ENCODE data around the gene CEP131. TPM values are rescaled to one million over a fixed set of nuclear protein-coding genes. Genes with fewer than 3 reads are reported as not detected.

The CEP131 gene
- total and polyA plus RNA-seq, 2 of the 4 experiments (the other 2 are of a cell fraction) = 4.8 to 9.6 TPM

DNA sequence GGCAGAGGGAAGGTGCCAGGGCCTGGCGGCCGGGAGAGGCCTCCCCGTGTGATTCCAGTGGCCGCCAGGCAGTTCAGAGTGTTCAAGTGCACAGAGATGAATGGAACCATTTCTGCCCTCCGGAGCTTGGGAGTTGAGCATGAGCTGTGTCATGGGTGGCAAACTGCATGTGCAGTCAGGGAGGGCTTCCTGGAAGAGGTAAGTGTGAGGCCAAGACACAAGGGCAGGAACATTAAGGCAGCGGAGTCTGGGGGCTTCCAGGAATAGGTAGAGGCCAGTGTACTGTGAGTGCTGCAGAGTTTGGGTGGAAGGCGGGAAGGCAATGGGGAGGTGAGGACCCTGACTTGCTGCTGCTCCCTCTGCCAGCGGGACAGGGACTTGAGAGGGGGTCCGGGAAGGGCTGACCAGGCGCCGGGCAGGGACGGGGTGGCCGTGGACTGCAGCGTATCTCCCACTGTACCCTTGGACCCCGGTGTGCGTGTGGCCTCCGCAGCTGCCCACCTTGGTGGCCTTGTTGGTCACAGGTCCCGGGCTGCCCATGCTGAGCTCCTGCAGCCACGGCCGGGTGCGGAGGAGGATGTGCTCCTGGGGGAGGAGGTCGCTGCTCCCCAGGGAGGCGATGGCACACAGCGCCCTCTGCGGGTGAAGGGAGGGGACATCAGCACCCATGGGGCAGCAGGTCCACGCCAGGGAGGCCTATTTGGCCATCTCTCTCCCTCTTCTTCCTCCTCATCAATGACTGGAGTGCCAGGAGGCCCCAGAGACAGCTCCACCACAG is 7.5 kb upstream of the CEP131 start:
- Histone ChIP-seq H4K20me1 (ENCODE audit: insufficient read depth, low read length) (peaks cover 18% of the 10 kb centered on the region), H3K14ac (replicated peaks; ENCODE audit: low read depth, low read length) (no peak overlapping the region), H3K9me1 (ENCODE audit: insufficient read depth, low read length) (no peaks in the 10 kb centered on the region), H3K18ac (ENCODE audit: low read depth, low read length) (no peak overlapping the region), H4K5ac (ENCODE audit: low read depth, low read length) (no peak overlapping the region), H3K9me3 (ENCODE audit: control insufficient read depth, insufficient read depth, low read length) (peaks cover 3% of the 10 kb centered on the region; the same call in 1 of the 2 replicates), H3K4ac (ENCODE audit: low read depth, low read length) (no peak overlapping the region), H2BK20ac (ENCODE audit: low read depth, low read length) (no peak overlapping the region), H2BK120ac (ENCODE audit: low read depth, low read length) (no peak overlapping the region), H3K36me3 (ENCODE audit: control insufficient read depth, insufficient read depth, low read length) (peaks cover 39% of the 10 kb centered on the region), H3K27ac (ENCODE audit: insufficient read depth, low read length) (no peak overlapping the region), H3K9ac (ENCODE audit: low read depth, low read length) (no peak overlapping the region), H2AK9ac (replicated peaks; ENCODE audit: low read depth, low read length, poor library complexity) (no peak overlapping the region), H2AFZ (replicated peaks; ENCODE audit: low read length, poor library complexity) (peak overlapping the region; percentile 33), H3K4me3 (ENCODE audit: insufficient read depth, low read depth, low read length) (no peak overlapping the region), H3K79me1 (ENCODE audit: low read depth in 1 of 2, low read length in 2 of 2) (peaks cover 4 to 20% of the 10 kb centered on the region in 2 experiments; a peak in 3 of 4 replicates), H2AK5ac (ENCODE audit: low read depth, low read length) (no peak overlapping the region), H4K8ac (ENCODE audit: low read depth in 2 of 2, low read length in 2 of 2) (no peak overlapping the region), H3K27me3 (ENCODE audit: control insufficient read depth, insufficient read depth, low read length) (no peaks in the 10 kb centered on the region), H3K4me2 (ENCODE audit: low read depth, low read length) (no peak overlapping the region), H3K4me1 (ENCODE audit: control insufficient read depth, insufficient read depth, low read length) (peaks cover 2% of the 10 kb centered on the region; the same call in 1 of the 2 replicates), H2BK5ac (ENCODE audit: low read depth, low read length, poor library complexity, severe bottlenecking) (no peak overlapping the region), H3K56ac (ENCODE audit: extremely low read depth, insufficient read depth, low read length) (no peak overlapping the region), H4K91ac (ENCODE audit: insufficient read depth, low read depth, low read length) (no peak overlapping the region), H3K23ac (ENCODE audit: low read depth, low read length) (no peak overlapping the region), H2BK15ac (ENCODE audit: low read depth, low read length) (no peak overlapping the region)
- intact Hi-C loops (cut with micrococcal nuclease) (no loop called here), in situ Hi-C loops (cut with MboI; ENCODE audit: low sequenced_read_pairs) (no loop called here), dilution Hi-C loops (cut with HindIII; ENCODE audit: low sequenced_read_pairs, unreplicated experiment) (no loop called here)
- no peak for DNase-seq
- no peak for ATAC-seq (ENCODE audit: low read depth)
- WGBS, 2 experiments (ENCODE audit: extremely low coverage in 2 of 2, insufficient read length in 1 of 2) = 97% methylated on average over 13 of the region's 26 CpGs; no CpG with 5 or more reads in 1 of the 2 experiments
- POLR2A ChIA-PET (ENCODE audit: unreplicated experiment) = no interaction called here
- no peak for TF ChIP-seq CHD1 (IDR thresholded peaks at IDR 0.05; ENCODE audit: low read depth, low read length)
- peak; percentile 36; the same call in 1 of the 2 replicates for TF ChIP-seq RAD21 (IDR thresholded peaks at IDR 0.05; ENCODE audit: low read length)
- TF ChIP-seq NFE2L2 (IDR thresholded peaks at IDR 0.05; ENCODE audit: low read depth, low read length) = no peak
- TF ChIP-seq, protein P1, sequence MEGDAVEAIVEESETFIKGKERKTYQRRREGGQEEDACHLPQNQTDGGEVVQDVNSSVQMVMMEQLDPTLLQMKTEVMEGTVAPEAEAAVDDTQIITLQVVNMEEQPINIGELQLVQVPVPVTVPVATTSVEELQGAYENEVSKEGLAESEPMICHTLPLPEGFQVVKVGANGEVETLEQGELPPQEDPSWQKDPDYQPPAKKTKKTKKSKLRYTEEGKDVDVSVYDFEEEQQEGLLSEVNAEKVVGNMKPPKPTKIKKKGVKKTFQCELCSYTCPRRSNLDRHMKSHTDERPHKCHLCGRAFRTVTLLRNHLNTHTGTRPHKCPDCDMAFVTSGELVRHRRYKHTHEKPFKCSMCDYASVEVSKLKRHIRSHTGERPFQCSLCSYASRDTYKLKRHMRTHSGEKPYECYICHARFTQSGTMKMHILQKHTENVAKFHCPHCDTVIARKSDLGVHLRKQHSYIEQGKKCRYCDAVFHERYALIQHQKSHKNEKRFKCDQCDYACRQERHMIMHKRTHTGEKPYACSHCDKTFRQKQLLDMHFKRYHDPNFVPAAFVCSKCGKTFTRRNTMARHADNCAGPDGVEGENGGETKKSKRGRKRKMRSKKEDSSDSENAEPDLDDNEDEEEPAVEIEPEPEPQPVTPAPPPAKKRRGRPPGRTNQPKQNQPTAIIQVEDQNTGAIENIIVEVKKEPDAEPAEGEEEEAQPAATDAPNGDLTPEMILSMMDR (conservative IDR thresholded peaks at IDR 0.05; ENCODE audit: low read depth, low read length) = peak; percentile 31; the same call in 1 of the 2 replicates
- TF ChIP-seq SMC3 (IDR thresholded peaks at IDR 0.05; ENCODE audit: low read depth, low read length) = no peak
- BruUV-seq (replicated peaks) = no TSS peak
- CTCF ChIA-PET = interaction anchor here (0.6 kb wide), 1 partner anchor 25 kb away, joined by 3 read pairs; no protein-coding TSS in a partner anchor

All from IMR-90 (cell line).